Nephron (organoid): ENCODE results near the gene KIAA0825.

Experiments used
- H3K27ac Mint-ChIP-seq, 3 experiments: 2 replicates each; pipeline ENCODE4 v1.8.0; 2020; ENCODE audit warnings: mixed read lengths in 3 of 3, mild to moderate bottlenecking in 2 of 3, moderate library complexity in 1 of 3
- H3K27me3 Mint-ChIP-seq: 2 replicates; pipeline ENCODE4 v1.8.0; 2021; ENCODE audit warnings: low read depth, mild to moderate bottlenecking, moderate library complexity, mixed read lengths
- H3K36me3 Mint-ChIP-seq: 2 replicates; pipeline ENCODE4 v1.8.0; 2020; ENCODE audit warnings: low read depth, mixed read lengths
- H3K4me1 Mint-ChIP-seq: 2 replicates; pipeline ENCODE4 v1.8.0; 2020; ENCODE audit warnings: mixed read lengths
- H3K4me3 Mint-ChIP-seq, 3 experiments: 2 replicates each; pipeline ENCODE4 v1.8.0; 2020; ENCODE audit warnings: mild to moderate bottlenecking in 3 of 3, mixed read lengths in 3 of 3, moderate library complexity in 2 of 3
- H3K9me3 Mint-ChIP-seq: 2 replicates; pipeline ENCODE4 v1.8.0; 2020; ENCODE audit warnings: mixed read lengths
- TF ChIP-seq, protein P1 (sequence below), 3 experiments: fragments of 200-600 bp; sonication (generic); IDR thresholded peaks; one replicate each; pipeline ENCODE4 v1.5.0; 2021; ENCODE audit warnings: antibody characterized with exemption in 3 of 3; ENCODE audit not compliant: unreplicated experiment in 3 of 3

The KIAA0825 gene

DNA sequence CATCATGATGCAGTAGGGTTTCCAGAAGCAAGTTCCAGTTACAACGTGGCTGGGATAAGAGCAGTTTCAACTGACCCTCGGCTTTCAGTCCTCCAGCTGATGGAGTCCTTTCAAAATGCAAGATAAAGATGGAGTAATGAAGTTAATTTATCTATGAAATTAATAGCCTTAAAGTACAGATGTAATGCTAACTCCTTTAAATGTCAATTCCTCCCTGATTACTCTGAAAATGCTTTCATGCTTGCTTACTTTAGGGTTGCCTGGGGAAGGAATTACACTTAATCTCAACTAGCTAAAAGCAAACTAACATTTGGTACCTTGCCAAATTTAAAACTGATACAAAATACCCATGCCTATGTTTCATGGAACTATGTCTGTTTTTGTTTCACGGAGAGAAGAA lies 178.4 kb downstream of the KIAA0825 start:
- Mint-ChIP-seq H3K9me3 (no peaks in the 10 kb centered on the region), H3K4me3 (no peak overlapping the region), H3K27me3 (no peaks in the 10 kb centered on the region), H3K27ac (no peak overlapping the region), H3K4me1 (no peaks in the 10 kb centered on the region), H3K36me3 (peaks cover 5% of the 10 kb centered on the region)
- TF ChIP-seq, protein P1, sequence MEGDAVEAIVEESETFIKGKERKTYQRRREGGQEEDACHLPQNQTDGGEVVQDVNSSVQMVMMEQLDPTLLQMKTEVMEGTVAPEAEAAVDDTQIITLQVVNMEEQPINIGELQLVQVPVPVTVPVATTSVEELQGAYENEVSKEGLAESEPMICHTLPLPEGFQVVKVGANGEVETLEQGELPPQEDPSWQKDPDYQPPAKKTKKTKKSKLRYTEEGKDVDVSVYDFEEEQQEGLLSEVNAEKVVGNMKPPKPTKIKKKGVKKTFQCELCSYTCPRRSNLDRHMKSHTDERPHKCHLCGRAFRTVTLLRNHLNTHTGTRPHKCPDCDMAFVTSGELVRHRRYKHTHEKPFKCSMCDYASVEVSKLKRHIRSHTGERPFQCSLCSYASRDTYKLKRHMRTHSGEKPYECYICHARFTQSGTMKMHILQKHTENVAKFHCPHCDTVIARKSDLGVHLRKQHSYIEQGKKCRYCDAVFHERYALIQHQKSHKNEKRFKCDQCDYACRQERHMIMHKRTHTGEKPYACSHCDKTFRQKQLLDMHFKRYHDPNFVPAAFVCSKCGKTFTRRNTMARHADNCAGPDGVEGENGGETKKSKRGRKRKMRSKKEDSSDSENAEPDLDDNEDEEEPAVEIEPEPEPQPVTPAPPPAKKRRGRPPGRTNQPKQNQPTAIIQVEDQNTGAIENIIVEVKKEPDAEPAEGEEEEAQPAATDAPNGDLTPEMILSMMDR (IDR thresholded peaks at IDR 0.05; ENCODE audit: unreplicated experiment in 3 of 3), result no peak

DNA sequence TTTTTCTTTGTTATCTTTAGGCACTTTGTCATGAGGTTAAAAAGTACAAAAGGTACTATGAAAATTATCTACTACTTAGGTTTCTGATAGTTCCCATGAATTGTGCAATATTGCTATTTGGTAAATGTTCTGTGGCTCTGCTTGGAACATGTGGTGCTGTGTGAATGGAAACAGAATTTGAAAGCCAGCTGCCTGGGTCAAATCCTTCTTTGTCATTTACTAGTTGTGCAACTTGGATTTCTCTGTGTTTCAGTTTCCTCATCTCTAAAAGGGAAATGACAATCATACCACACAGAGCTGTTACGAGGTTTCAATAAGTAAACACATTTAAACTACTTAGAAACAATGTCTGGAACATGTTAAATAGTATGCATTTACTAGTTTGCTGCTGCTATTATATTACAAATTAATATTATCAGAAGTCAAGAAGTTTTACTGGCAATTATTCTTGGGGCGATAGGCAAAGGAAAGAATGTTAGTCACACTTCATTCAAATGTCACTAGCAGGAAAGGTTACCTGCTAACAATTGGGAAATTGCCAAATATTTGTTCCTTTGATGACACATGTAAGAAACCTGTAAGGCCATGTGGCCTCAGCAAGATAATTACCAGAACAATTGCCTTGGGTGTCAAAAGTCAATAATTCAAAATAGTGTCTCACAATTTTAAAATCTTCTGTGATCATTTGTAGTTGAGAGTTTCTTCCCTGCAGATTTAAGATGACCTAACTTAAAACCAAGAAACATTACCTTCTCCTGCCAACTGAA lies 184.8 kb downstream of the KIAA0825 start:
- peaks cover 5% of the 10 kb centered on the region for H3K36me3 Mint-ChIP-seq
- H3K9me3 Mint-ChIP-seq, result peaks cover 8% of the 10 kb centered on the region

DNA sequence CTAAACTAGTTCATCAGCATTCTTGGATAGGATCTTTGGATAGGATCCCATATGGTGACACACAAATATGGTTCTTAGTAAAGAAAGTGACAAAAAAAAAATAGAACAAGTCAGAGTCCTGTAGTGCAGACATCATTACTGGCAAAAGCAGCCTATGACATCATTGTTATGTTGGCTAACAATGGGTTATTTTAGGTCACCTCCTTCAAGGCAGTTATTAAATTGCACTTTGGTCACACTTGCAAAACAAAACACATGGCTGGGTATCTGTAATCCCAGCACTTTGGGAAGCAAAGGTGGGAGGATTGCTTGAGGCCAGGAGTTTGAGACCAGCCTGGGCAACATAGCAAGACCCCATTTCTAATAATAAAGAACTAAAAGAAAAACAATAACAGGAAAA lies 185.9 kb downstream of the KIAA0825 start:
- H3K36me3 Mint-ChIP-seq, result peaks cover 5% of the 10 kb centered on the region
- no peak overlapping the region for H3K4me3 Mint-ChIP-seq
- H3K4me1 Mint-ChIP-seq, result no peaks in the 10 kb centered on the region
- TF ChIP-seq, protein P1 (IDR thresholded peaks at IDR 0.05; ENCODE audit: unreplicated experiment in 3 of 3), result no peak
- no peaks in the 10 kb centered on the region for H3K27me3 Mint-ChIP-seq
- peaks cover 16% of the 10 kb centered on the region for H3K9me3 Mint-ChIP-seq
- H3K27ac Mint-ChIP-seq, result no peak overlapping the region

More for the DNA sequence above, 184.8 kb downstream of the KIAA0825 start:
- no peak overlapping the region for H3K27ac Mint-ChIP-seq
- H3K4me1 Mint-ChIP-seq, result no peaks in the 10 kb centered on the region
- TF ChIP-seq, protein P1 (IDR thresholded peaks at IDR 0.05; ENCODE audit: unreplicated experiment in 3 of 3), result no peak
- H3K4me3 Mint-ChIP-seq, result no peak overlapping the region
- H3K27me3 Mint-ChIP-seq, result no peaks in the 10 kb centered on the region

DNA sequence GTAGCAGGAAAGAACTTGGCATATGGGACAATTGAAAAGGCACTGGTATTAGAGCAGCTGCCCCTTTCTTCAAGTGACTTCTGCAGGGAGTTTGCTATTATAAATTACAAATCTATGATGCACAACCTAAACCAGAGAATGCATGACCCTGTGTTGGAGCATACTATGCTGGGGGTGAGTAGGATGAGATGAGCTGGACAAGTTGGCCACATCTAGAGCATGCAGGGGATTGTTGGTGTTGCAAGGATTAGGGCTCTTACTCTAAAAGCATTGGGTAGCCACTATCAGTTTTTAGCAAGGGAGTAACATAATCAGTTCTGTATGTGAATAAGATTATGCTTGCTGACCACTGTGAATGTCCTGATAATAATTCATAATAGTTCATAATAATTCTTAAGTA lies 186.7 kb downstream of the KIAA0825 start:
- peaks cover 16% of the 10 kb centered on the region for H3K9me3 Mint-ChIP-seq
- TF ChIP-seq, protein P1 (IDR thresholded peaks at IDR 0.05; ENCODE audit: unreplicated experiment in 3 of 3), result no peak
- H3K4me1 Mint-ChIP-seq, result no peaks in the 10 kb centered on the region
- no peaks in the 10 kb centered on the region for H3K27me3 Mint-ChIP-seq
- H3K36me3 Mint-ChIP-seq, result peaks cover 4% of the 10 kb centered on the region
- H3K4me3 Mint-ChIP-seq, result no peak overlapping the region
- no peak overlapping the region for H3K27ac Mint-ChIP-seq

DNA sequence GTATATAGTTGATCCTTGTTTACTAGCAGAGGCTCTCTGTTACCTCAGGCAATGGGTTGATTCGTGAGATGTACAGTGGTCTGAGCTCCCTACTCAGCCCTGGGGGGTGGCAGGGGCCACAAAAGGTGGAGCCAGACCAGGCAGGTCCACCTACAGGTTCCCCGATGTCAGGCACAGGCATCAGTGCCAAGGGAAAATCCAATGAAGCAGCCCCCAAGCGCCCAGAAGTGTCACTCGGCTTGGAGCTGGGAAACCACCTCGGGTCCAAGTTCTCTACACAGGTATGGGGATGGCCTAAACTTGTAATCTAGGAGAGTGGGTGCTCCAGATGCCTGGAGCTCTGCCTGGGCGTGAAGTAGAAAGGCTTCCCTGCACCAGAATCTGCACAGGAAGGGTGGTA lies 188.8 kb downstream of the KIAA0825 start:
- TF ChIP-seq, protein P1 (IDR thresholded peaks at IDR 0.05; ENCODE audit: unreplicated experiment in 3 of 3), result no peak
- no peaks in the 10 kb centered on the region for H3K4me1 Mint-ChIP-seq
- no peaks in the 10 kb centered on the region for H3K36me3 Mint-ChIP-seq
- H3K4me3 Mint-ChIP-seq, result no peak overlapping the region
- no peak overlapping the region for H3K27ac Mint-ChIP-seq
- peaks cover 19% of the 10 kb centered on the region for H3K9me3 Mint-ChIP-seq
- H3K27me3 Mint-ChIP-seq, result no peaks in the 10 kb centered on the region

DNA sequence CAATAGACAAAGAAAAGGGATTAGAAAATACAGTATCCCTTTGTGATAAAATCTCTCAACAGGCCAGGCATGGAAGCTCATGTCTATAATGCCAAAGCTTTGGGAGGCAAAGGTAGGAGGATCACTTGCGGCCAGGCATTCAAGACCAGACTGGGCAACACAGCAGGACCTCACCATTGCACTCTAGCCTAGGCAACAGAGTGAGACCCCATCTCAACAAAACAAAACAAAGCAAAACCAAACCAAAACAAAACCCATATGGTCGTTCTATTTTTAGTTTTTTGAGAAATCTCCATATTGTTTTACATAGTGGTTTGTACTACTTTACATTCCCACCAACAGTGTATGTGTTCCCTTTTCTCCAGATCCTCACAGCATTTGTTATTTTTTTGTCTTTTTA lies 193.0 kb downstream of the KIAA0825 start:
- H3K4me1 Mint-ChIP-seq, result no peaks in the 10 kb centered on the region
- no peaks in the 10 kb centered on the region for H3K36me3 Mint-ChIP-seq
- TF ChIP-seq, protein P1 (IDR thresholded peaks at IDR 0.05; ENCODE audit: unreplicated experiment in 3 of 3), result no peak
- H3K27me3 Mint-ChIP-seq, result no peaks in the 10 kb centered on the region
- no peak overlapping the region for H3K27ac Mint-ChIP-seq
- peaks cover 17% of the 10 kb centered on the region for H3K9me3 Mint-ChIP-seq
- H3K4me3 Mint-ChIP-seq, result no peak overlapping the region
